Mucosa of descending colon (tissue), 3 donors: Measurements from ENCODE around the gene LCN10. TPM values are rescaled to one million over a fixed set of nuclear protein-coding genes. Genes with fewer than 3 reads are reported as not detected.

Experiments used
- ATAC-seq: fragments of 200-7000 bp; cut with Tn5 transposase; one replicate; pipeline ENCODE4 v1.9.1; 2020; ENCODE audit warnings: mild to moderate bottlenecking, moderate library complexity
- DNase-seq, 3 donors: peaks; one replicate each; pipeline ENCODE4 v3.0.0-alpha.2; 2020
- H3K36me3 ChIP-seq: fragments of 200-600 bp; one replicate; pipeline ENCODE4 v1.8.0; 2021; ENCODE audit warnings: low read depth, mild to moderate bottlenecking
- H3K4me1 ChIP-seq: fragments of 200-600 bp; one replicate; pipeline ENCODE4 v1.8.0; 2021; ENCODE audit warnings: low read depth, mild to moderate bottlenecking
- H3K4me3 ChIP-seq: fragments of 200-600 bp; one replicate; pipeline ENCODE4 v1.8.0; 2021; ENCODE audit warnings: mild to moderate bottlenecking
- H3K9me3 ChIP-seq: fragments of 200-600 bp; one replicate; pipeline ENCODE4 v1.8.0; 2021; ENCODE audit warnings: mild to moderate bottlenecking
- CTCF ChIP-seq: fragments of 200-600 bp; IDR thresholded peaks from one replicate; pipeline ENCODE4 v1.8.0; 2022; ENCODE audit warnings: antibody characterized with exemption, mild to moderate bottlenecking
- intact Hi-C, 2 donors: fragments of 100-400 bp; cut with DNase I in 1 of 2; cut with micrococcal nuclease in 1 of 2; formaldehyde crosslinking; loops; one replicate each; pipeline versions ENCODE4 v1.11.0 to v1.11.1; 2022; cut with DNase I, micrococcal nuclease
- total RNA-seq, 3 donors: library from RNA; stranded (reverse); fragmentation: NEBNext Ultra II Directional in 2 of 3; extraction: Animal tissue kit (Norgen Biotek cat#: 25700) in 2 of 3; gene quantifications; one replicate each; pipeline versions ENCODE4 v1.2.1 to v1.2.4, GENCODE V29; 2021 to 2023
- donor health status: DM: no; HTN: no; CAD: no; lungs with moderate emphysema.
- donor health status: DM: no; HTN: no; CAD: no.
- donor health status: DM: no; HTN: yes; CAD: no.

LCN10 gene
- total RNA-seq, 3 donors from 2014 or later, result 0.12 to 5.1 (median 2.7) TPM

DNA sequence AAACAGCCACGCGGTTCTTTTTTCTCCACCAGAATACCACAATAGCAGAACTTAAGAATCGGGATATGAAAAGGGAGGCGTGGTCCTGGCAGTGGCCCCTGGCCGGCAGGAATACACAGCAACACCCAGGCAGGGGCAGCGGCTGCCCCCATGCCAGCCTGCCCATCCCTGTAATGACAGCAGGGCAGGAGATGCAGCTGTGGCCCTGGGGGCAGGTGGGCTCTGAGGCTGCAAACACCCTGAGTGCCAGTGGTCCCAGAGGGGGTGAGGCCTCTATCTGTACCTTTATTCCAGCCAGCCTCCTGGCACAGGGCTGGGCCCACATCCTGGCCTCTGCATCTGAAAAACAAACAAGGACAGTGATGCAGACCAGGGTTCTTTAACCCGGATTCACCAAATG lies 18.0 kb downstream of the LCN10 start:
- H3K36me3 ChIP-seq, result no peaks in the 10 kb centered on the region
- no peak overlapping the region for H3K4me3 ChIP-seq
- H3K4me1 ChIP-seq, result peaks cover 20% of the 10 kb centered on the region

GRCh38 chr9:136723989-136724388 lies 18.8 kb downstream of the LCN10 start:
- H3K4me3 ChIP-seq, result no peak overlapping the region
- ATAC-seq (no peak), DNase-seq (no peak)
- no peaks in the 10 kb centered on the region for H3K9me3 ChIP-seq
- no peaks in the 10 kb centered on the region for H3K36me3 ChIP-seq
- TF ChIP-seq CTCF, result no peak
- H3K4me1 ChIP-seq, result peaks cover 21% of the 10 kb centered on the region
- intact Hi-C loops, result no loop called here

More for the DNA sequence above, 18.0 kb downstream of the LCN10 start:
- no peak for DNase-seq
- TF ChIP-seq CTCF, result no peak
- no peak for ATAC-seq
- no peaks in the 10 kb centered on the region for H3K9me3 ChIP-seq
- intact Hi-C loops, result no loop called here

GRCh38 chr9:136723362-136723976 lies 19.3 kb downstream of the LCN10 start:
- DNase-seq (no peak), ATAC-seq (no peak)
- Histone ChIP-seq H3K36me3 (no peaks in the 10 kb centered on the region), H3K4me3 (no peak overlapping the region), H3K9me3 (no peaks in the 10 kb centered on the region), H3K4me1 (peaks cover 19% of the 10 kb centered on the region)
- intact Hi-C loops, result no loop called here
- no peak for TF ChIP-seq CTCF

- Histone ChIP-seq H3K9me3 (no peaks in the 10 kb centered on the region), H3K4me3 (no peak overlapping the region), H3K36me3 (no peaks in the 10 kb centered on the region), H3K4me1 (peaks cover 17% of the 10 kb centered on the region)
- intact Hi-C loops, result no loop called here
- TF ChIP-seq CTCF, result no peak
- ATAC-seq, result no peak
- no peak for DNase-seq
These were observed 19.8 kb downstream of the LCN10 start for GRCh38 chr9:136722969-136723356.

DNA sequence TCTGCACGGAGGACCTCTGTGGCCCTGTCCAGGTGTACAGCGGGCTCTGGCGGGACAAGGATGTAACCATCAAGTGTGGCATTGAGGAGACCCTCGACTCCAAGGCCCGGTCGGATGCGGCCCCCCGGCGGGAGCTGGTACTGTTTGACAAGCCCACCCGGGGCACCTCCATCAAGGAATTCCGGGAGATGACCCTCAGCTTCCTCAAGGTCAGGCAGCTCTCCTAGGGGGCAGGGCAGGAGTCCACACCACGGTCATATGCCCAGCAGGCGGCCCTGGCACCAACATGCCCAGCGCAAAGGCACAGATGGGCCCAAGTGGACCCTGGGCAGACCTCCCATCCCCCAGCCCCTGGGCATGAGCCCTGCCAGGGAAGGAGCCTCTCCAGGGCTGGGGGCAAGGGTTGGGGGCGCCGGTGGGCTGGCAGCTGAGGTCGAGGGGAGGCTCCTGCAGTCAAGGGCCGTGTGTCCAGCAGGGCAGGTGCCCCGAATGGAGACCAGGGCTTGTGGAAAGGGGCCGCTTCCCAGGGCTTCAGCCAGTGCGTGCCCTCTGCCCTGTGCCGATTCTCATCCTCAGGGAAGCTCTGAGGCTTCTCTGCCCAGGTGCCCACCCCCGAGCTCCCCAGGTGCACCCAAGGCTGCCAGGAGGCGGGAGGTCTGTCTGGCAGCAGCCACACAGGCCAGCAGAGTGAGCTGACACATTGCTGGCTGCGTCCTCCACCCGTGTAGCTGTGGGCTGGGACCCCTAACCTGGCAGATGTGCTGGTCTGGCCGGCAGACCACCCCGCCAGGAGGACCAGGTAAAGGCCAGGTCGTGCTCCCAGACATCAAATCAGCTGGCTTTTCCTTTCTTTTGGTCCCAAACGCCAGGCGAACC lies 20.4 kb downstream of the LCN10 start:
- H3K36me3 ChIP-seq, result no peaks in the 10 kb centered on the region
- intact Hi-C loops, result no loop called here
- no peak overlapping the region for H3K4me3 ChIP-seq
- ATAC-seq (no peak), DNase-seq (no peak)
- TF ChIP-seq CTCF, result no peak
- peaks cover 17% of the 10 kb centered on the region for H3K4me1 ChIP-seq
- H3K9me3 ChIP-seq, result no peaks in the 10 kb centered on the region
